ENCODE measurements around the gene S100Z.
A peak's percentile ranks its signal among the peaks of the same experiment; 100 is the strongest.
"Not testable (repeated sequence)": the region's sequence is repeated elsewhere in the genome, so short reads cannot be mapped to it uniquely, and the experiment has no call there.

The S100Z gene

DNA sequence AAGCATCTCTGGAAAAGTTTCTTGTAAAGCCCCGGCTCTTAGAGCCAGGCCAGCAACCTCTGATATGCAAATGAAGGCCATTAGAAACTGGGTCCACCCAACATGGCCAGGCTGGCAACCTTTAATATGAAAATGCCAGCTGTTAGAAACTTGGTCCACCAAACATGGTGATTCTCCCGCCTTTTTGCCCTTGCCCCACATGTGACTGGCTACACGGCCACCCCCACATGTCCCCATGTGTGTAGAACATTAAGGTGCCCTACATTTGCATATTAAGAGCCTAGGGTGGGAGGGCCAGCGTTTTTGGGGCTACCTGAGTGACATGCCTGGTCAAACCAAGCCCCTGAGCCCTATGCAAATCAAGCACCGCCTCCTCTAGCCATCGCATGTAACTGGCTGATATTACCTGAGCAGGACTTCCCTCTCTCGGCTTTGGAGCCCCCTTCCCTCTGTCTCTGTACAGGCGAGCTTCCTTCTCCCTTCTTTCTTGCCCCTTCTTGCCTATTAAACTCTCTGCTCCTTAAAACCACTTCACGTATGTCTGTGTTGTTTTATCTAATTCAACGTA is 39.0 kb downstream of the S100Z start:
- ATAC-seq: no peak

DNA sequence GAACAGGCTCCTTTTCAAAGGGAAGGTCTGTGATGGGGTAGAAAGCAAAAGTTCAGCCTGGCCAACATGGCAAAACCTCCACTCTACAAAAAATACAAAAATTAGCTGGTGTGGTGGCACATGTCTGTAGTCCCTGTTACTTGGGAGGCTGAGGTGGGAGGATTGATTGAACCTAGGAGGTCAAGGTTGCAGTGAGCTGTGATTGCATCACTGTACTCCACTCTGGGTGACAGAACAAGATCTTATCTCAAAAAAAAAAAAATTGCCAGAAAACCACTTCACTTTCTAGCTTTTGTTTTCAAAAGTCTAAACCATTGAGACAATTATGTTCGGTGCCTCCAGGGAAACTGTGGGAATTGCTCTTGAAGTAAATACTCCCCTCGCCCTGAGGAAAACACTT is 43.5 kb downstream of the S100Z start:
- ATAC-seq: no peak

GRCh38 chr5:76896196-76896595 is 46.4 kb downstream of the S100Z start:
- ATAC-seq: no peak

DNA sequence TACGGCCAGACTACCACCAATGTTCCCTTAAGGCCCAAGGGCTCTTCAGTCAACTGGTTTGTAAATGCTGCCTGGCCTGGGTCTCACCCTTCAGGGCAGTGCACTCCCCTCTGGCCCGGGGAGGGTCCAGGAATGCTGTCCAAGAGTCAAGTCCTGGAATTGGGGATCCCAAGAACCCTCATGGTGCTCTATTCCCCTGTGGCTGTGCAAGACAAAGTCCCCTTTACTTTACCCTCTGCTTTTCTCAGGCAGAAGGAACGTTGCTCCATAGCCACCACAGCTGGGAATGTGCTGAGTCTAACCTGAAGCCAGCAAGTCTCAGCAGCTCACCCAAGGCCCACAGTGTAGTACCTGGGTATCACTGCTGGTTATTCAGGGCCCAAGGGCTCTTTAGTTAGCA is 51.7 kb downstream of the S100Z start:
- ATAC-seq: no peak

DNA sequence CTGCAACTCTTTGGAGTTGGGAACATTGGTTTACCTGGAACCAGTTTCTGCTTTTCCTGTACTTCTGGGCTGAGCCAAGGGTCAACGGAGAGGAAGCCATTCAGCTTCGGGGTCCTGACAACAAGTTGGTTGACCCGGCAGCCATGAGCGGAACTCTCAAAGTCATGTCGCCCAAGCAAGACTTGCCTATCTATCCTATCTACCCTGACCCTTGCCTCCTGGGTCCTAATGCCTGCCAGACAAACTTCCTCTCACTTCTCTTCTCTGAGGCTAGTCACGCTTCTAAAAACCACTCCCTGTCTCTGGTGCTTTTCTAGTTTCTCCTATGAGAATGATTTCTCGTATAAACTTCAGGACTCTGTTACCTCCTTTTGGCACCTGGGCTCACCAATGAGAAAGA is 58.4 kb downstream of the S100Z start:
- ATAC-seq: no peak

- ATAC-seq: not testable (repeated sequence)
Measured at GRCh38 chr5:76910344-76910933, 60.6 kb downstream of the S100Z start.

- not testable (repeated sequence) for ATAC-seq
Measured at GRCh38 chr5:76914671-76915070, 64.9 kb downstream of the S100Z start.

DNA sequence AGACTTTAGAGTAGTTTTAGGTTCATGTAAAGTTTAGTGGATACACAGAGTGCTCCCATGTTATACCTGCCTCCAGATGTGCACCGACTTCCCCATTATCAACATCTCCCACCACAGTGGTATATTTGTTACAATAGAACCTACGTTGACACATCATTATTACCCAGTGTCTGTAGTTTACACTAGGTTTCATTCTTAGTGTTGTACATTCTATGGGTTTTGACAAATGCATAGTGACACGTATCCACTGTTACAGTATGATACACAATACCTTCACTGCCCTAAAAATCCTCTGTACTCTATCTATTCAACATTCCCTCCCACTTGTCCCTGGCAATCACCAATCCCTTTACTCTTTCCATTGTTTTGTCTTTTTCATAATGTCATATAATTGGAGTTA is 68.7 kb downstream of the S100Z start:
- ATAC-seq: no peak

- ATAC-seq: no peak
Measured at GRCh38 chr5:76920491-76920890, 70.7 kb downstream of the S100Z start.

DNA sequence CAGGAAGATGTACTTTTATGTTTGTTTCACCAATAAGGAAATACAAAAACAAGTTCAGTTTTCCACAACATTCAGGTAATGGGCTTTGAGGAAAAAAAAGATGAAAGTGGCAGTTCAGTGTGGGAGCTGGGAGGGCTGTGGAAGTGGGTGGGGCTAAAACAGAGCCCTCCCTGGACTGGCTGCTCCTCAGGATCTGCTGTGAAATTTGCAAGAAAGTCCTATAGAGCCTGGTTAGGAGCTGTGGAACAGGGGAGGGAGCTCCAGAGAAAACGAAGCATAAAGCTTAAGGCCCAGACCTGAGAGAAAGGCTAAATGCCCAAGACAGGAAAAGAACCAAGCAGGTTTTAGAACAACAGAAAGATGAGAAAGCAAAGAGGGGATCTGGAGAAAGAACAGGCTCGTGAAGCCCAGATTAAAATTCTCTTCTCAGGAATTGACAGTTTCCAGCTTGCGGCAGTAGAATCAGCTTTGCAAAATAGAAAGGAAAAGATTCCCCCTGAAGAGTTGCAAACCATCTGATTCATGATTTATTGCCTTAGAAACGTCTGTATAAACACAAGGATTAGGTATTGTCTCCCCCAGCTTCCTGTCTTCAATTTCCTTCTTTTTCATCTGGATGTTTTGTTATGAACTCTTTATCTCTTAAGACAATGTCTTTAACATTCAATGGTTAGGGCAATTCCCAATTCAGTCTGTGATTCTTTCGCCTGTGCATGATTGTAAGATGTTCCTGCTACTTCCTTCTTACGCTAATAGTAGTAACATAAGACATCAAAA is 76.7 kb downstream of the S100Z start:
- no peak for ATAC-seq

DNA sequence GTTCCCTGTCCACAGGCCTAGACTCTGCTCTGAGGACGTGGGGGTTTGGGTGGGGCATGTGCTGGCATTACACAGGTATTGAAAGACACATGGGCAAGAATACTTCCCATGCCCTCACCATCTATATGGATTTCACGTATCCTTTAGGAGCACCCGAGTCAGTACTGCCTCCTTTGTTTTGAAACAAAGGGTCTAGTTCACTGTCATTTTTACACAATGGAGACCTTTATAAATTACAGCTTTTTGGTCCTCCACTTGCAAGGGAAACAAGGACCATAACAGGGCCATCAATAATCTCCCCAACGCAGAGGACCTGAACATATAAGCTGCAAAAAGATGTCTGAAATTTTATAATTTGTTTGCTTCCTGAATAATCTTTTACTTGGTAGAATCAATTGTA is 78.1 kb downstream of the S100Z start:
- ATAC-seq: no peak

GRCh38 chr5:76930083-76930482 is 80.3 kb downstream of the S100Z start:
- ATAC-seq: no peak

- no peak for ATAC-seq
Measured at GRCh38 chr5:76938177-76938576, 88.4 kb downstream of the S100Z start.

DNA sequence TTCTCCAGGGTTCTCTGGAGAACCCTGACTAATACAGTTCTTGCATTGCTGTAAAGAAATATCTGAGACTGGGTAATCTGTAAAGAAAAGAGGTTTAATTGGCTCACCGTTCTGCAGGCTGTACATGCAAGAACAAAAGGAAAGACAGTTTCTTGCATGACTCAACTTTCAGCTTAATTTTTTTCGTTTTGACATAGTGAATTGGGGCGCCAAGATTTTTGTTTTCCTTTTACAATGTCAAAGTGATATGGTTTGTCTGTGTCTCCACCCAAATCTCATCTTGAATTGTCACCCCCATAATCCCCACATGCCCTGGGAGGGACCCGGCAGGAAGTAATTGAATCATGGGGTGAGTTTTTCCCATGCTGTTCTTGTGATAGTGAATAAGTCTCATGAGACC is 91.2 kb downstream of the S100Z start:
- peak in 1 of 2 donors; percentile 13 for ATAC-seq

DNA sequence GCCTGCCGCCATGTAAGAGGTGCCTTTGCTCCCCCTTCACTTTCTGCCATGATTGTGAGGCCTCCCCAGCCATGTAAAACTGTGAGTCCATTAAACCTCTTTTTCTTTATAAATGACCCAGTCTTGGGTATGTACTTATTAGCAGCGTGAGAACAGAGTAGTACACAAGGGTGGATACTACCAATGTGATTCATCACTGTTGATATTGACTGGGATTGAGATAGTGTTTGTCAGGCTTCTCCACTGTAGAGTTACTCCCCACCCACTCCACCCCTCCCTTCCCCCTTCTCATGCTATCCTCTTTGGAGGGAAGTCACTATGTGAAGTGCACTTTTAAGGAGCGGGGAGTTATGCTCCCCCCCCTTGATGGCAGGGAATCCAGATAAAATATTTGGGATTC is 91.6 kb downstream of the S100Z start:
- no peak for ATAC-seq

- no peak for ATAC-seq
Measured at GRCh38 chr5:76942581-76942980, 92.8 kb downstream of the S100Z start.

DNA sequence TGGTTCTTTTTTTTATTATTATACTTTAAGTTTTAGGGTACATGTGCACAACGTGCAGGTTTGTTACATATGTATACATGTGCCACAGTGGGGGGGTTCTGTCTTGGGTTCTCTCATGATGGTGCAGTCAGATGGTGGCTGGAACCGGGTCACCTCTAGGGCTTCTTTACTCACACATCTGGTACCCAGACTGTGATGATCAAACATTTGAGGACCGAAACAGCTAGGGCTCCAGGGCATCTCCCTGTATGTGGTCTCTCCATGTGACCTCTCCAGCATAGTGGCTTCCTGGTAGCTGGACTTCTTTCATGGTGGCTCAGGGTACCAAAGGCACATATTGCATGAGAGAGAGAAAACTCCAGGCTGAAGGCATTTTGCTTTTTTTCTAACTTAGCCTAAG is 93.2 kb downstream of the S100Z start:
- ATAC-seq: peak in 1 of 2 donors; percentile 10

- ATAC-seq: no peak
Measured at GRCh38 chr5:76944638-76945037, 94.8 kb downstream of the S100Z start.

- not testable (repeated sequence) for ATAC-seq
Measured at GRCh38 chr5:76945238-76945637, 95.4 kb downstream of the S100Z start.

- no peak for ATAC-seq
Measured at GRCh38 chr5:76946090-76946489, 96.3 kb downstream of the S100Z start.

DNA sequence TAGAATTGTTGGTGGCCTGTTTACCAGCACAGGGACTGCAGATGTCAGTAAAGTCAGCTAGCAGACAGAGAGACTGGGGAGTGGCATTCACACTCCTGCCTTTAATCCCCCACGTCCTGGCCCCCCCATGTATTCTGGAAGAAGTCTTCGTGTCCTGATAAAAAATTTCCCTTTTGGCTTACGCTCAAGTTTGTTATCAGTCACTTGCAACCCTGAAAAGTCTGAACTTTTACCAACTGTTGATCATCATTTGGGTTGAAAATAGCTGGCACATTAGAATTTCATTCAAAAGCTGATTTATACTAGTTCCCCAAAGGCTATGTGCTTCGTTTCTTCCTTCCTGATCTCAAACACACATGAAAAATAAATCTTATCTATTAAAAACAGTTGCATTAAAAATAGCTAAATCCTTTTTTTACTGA is 97.3 kb downstream of the S100Z start:
- no peak for ATAC-seq

DNA sequence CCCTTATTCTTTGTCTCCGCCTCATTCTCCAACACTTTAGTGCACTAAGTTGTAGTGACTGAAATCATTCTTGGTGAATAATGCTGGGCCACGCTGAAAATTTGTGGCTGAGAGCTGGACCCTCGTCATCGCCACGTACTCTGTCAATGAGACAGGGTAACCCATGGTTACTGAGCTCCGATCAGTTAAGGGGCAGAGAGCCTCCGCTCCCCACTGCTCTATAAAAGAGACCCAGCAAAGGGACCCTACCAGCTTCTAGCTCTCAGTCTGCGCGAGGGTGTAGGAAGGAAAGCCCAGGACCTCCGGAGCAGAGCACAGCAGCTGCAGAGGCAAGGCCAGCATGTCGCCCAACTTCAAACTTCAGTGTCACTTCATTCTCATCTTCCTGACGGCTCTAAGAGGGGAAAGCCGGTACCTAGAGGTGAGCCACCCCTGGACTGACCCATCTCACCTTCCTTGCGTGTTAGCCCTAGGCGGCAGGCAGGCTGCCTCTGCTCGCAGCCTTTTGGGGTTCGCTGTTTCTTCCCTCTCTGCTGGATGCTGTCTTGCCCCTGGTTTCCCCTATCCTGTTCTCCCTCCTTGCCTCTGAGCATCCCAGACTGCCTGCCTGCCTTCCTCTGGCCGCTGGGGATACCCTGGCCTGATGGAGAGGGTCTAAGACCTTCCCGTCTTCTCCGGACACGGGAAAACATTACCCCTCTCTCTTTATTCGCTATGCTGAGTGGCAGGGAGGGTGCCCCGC is 103.2 kb downstream of the S100Z start, which contains the start of gene CRHBP:
TSS of gene CRHBP (plus strand) at position 251 of the 742 bp plus-strand sequence. CDS start at position 341, 90 bp downstream.
- ATAC-seq: no peak
